Measurements from ENCODE around the gene MAGEL2. TPM values are rescaled to one million over a fixed set of nuclear protein-coding genes. Genes with fewer than 3 reads are reported as not detected.
A peak's percentile ranks its signal among the peaks of the same experiment; 100 is the strongest.

The MAGEL2 gene
- under 1 TPM in 2 of 6 experiments, not detected in 4; 0.04 to 0.05 TPM for total RNA-seq
- long read RNA-seq, result 0 reads

- 35% methylated on average over 12 of the region's 37 CpGs for WGBS (ENCODE audit: insufficient coverage, low coverage, low lambda C conversion rate, missing lambda C conversion rate)
- no peak within 1 kb of the TSS for H3K27ac ChIP-seq
- DNase-seq (no peak), ATAC-seq (peak in 1 of 4 donors; percentile 8)
- TF ChIP-seq CTCF (IDR thresholded peaks at IDR 0.05) (no peak), POLR2A (IDR thresholded peaks at IDR 0.05) (no peak)
- H3K9me3 ChIP-seq, result no peaks in the 10 kb centered on the region
- no peaks in the 10 kb centered on the region for H3K4me1 ChIP-seq
- no peaks in the 10 kb centered on the region for H3K36me3 ChIP-seq
- H3K27me3 ChIP-seq, result no peaks in the 10 kb centered on the region
- no peak within 1 kb of the TSS for H3K4me3 ChIP-seq
- intact Hi-C loops (cut with DNase I), result loop anchor here in 1 of 2 donors (10.0 kb wide), 1 partner anchor 227 kb away; no protein-coding TSS in a partner anchor
These were observed at the start of gene MAGEL2 for GRCh38 chr15:23647421-23648370. Gene MAGEL2, minus strand, starts transcription at chr15:23647867. Its CDS starts 125 bp downstream, at chr15:23647742.

- intact Hi-C loops (cut with DNase I), result no loop called here
- no peak overlapping the region for H3K27ac ChIP-seq
- ATAC-seq (no peak), DNase-seq (no peak)
- H3K4me3 ChIP-seq, result no peak overlapping the region
- H3K27me3 ChIP-seq, result no peaks in the 10 kb centered on the region
- TF ChIP-seq CTCF (IDR thresholded peaks at IDR 0.05) (no peak), POLR2A (IDR thresholded peaks at IDR 0.05) (no peak)
- no peaks in the 10 kb centered on the region for H3K4me1 ChIP-seq
- H3K9me3 ChIP-seq, result no peaks in the 10 kb centered on the region
- no peaks in the 10 kb centered on the region for H3K36me3 ChIP-seq
- 30% methylated on average over 2 of the region's 2 CpGs for WGBS (ENCODE audit: insufficient coverage, low coverage, low lambda C conversion rate, missing lambda C conversion rate)
These were observed 47.6 kb upstream of the MAGEL2 start for GRCh38 chr15:23695282-23695681.

- no peaks in the 10 kb centered on the region for H3K36me3 ChIP-seq
- ATAC-seq, result no peak
- no peaks in the 10 kb centered on the region for H3K9me3 ChIP-seq
- H3K27me3 ChIP-seq, result no peaks in the 10 kb centered on the region
- H3K27ac ChIP-seq, result no peak overlapping the region
- intact Hi-C loops (cut with DNase I), result no loop called here
- H3K4me3 ChIP-seq, result no peak overlapping the region
- H3K4me1 ChIP-seq, result no peaks in the 10 kb centered on the region
- TF ChIP-seq CTCF (IDR thresholded peaks at IDR 0.05) (no peak), POLR2A (IDR thresholded peaks at IDR 0.05) (no peak)
- WGBS (ENCODE audit: insufficient coverage, low coverage, low lambda C conversion rate, missing lambda C conversion rate), result 45% methylated on average over 1 of the region's 1 CpG
- DNase-seq, result no peak
These were observed 46.9 kb upstream of the MAGEL2 start for GRCh38 chr15:23694592-23694991.

- TF ChIP-seq CTCF (IDR thresholded peaks at IDR 0.05), result no peak
- TF ChIP-seq POLR2A (IDR thresholded peaks at IDR 0.05), result no peak
- Histone ChIP-seq H3K9me3 (no peaks in the 10 kb centered on the region), H3K27me3 (no peaks in the 10 kb centered on the region), H3K36me3 (no peaks in the 10 kb centered on the region), H3K4me3 (no peak overlapping the region), H3K27ac (no peak overlapping the region), H3K4me1 (no peaks in the 10 kb centered on the region)
- ATAC-seq (peak in 1 of 4 donors; percentile 46), DNase-seq (no peak)
- 29% methylated on average over 1 of the region's 5 CpGs for WGBS (ENCODE audit: insufficient coverage, low coverage, low lambda C conversion rate, missing lambda C conversion rate)
- intact Hi-C loops (cut with DNase I), result no loop called here
These were observed 42.8 kb upstream of the MAGEL2 start for GRCh38 chr15:23690450-23690852.

Data from right lobe of liver (tissue), 6 donors.